ENCODE results near the gene EYS.

DNA sequence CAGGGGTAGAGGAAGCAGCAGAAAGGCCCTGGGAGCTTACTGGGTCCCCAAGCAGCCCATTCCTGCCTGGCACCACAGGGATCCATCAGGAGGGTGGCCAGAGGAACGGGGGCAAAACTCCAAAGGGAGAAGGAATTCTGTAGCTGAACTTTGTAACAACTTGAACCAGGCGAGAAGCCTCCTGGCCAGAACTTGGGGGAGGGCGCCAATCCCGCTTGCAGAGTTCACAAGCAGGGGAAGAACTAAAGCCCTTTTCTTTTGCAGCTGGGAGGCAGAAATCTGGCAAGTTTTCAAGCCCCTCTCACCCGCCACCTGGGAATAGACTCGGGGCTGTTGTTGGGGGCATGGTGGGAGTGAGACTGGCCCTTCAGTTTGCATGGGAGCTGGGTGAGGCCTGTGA, 1882.3 kb downstream of the EYS start:
- TF ChIP-seq ESRRA (IDR thresholded peaks at IDR 0.05; ENCODE audit: borderline replicate concordance, low read depth) (no peak), ELF2 (CRISPR knock-in tag; IDR thresholded peaks at IDR 0.05) (no peak), ZNF431 (CRISPR knock-in tag; IDR thresholded peaks at IDR 0.05) (no peak), BACH1 (tag; IDR thresholded peaks at IDR 0.05) (no peak), IRF2 (CRISPR knock-in tag; IDR thresholded peaks at IDR 0.05) (no peak), RBFOX2 (IDR thresholded peaks at IDR 0.05; ENCODE audit: low read depth, low read length) (no peak), MYC (IDR thresholded peaks at IDR 0.05; ENCODE audit: low read depth, low read length) (no peak), MYC (CRISPR knock-in tag; IDR thresholded peaks at IDR 0.05; ENCODE audit: borderline replicate concordance, low read depth) (no peak)
- TF ChIP-seq, protein P1, sequence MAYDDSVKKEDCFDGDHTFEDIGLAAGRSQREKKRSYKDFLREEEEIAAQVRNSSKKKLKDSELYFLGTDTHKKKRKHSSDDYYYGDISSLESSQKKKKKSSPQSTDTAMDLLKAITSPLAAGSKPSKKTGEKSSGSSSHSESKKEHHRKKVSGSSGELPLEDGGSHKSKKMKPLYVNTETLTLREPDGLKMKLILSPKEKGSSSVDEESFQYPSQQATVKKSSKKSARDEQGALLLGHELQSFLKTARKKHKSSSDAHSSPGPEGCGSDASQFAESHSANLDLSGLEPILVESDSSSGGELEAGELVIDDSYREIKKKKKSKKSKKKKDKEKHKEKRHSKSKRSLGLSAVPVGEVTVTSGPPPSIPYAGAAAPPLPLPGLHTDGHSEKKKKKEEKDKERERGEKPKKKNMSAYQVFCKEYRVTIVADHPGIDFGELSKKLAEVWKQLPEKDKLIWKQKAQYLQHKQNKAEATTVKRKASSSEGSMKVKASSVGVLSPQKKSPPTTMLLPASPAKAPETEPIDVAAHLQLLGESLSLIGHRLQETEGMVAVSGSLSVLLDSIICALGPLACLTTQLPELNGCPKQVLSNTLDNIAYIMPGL (CRISPR knock-in tag; IDR thresholded peaks at IDR 0.05): no peak
- TF ChIP-seq, protein P2, sequence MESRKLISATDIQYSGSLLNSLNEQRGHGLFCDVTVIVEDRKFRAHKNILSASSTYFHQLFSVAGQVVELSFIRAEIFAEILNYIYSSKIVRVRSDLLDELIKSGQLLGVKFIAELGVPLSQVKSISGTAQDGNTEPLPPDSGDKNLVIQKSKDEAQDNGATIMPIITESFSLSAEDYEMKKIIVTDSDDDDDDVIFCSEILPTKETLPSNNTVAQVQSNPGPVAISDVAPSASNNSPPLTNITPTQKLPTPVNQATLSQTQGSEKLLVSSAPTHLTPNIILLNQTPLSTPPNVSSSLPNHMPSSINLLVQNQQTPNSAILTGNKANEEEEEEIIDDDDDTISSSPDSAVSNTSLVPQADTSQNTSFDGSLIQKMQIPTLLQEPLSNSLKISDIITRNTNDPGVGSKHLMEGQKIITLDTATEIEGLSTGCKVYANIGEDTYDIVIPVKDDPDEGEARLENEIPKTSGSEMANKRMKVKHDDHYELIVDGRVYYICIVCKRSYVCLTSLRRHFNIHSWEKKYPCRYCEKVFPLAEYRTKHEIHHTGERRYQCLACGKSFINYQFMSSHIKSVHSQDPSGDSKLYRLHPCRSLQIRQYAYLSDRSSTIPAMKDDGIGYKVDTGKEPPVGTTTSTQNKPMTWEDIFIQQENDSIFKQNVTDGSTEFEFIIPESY (CRISPR knock-in tag; IDR thresholded peaks at IDR 0.05): no peak
